ENCODE data around the gene ELMO1.

DNA sequence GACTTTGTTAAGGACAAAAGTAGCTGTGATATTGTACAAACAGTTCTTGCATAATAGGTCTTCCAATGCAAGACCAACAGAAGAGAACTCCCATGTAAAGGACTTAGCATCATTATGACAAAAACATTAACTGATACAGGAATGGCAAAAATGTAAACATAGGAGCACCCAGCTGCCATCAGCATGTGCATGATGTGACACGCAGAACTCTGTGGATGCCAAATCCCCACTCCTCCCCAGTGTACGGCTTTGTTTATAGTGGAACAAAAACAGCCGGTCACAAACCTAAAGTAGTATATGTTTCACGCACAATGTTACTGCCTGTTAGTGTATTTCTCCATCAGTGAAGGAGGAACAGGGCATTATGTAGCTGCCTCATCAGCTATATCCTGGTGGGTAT is 408.3 kb downstream of the ELMO1 start:
- no peak for TF ChIP-seq EZH2 (IDR thresholded peaks at IDR 0.05; ENCODE audit: borderline replicate concordance, low read depth, low read length, severe bottlenecking)
- TF ChIP-seq, protein P1, sequence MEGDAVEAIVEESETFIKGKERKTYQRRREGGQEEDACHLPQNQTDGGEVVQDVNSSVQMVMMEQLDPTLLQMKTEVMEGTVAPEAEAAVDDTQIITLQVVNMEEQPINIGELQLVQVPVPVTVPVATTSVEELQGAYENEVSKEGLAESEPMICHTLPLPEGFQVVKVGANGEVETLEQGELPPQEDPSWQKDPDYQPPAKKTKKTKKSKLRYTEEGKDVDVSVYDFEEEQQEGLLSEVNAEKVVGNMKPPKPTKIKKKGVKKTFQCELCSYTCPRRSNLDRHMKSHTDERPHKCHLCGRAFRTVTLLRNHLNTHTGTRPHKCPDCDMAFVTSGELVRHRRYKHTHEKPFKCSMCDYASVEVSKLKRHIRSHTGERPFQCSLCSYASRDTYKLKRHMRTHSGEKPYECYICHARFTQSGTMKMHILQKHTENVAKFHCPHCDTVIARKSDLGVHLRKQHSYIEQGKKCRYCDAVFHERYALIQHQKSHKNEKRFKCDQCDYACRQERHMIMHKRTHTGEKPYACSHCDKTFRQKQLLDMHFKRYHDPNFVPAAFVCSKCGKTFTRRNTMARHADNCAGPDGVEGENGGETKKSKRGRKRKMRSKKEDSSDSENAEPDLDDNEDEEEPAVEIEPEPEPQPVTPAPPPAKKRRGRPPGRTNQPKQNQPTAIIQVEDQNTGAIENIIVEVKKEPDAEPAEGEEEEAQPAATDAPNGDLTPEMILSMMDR (IDR thresholded peaks at IDR 0.05; ENCODE audit: borderline replicate concordance, extremely low read depth, low read length, poor library complexity, severe bottlenecking): no peak

All from DND-41 (cell line).